AG04450 (cell line): ENCODE results near the gene AP1M2. TPM values are rescaled to one million over a fixed set of nuclear protein-coding genes. Genes with fewer than 3 reads are reported as not detected.

ENCODE experiments used
- CTCF ChIA-PET: fragments of 300-600, 350-600 bp; formaldehyde crosslinking; extraction: SDS; loops from one replicate; lab custom pipeline; 2022; ENCODE audit warnings: antibody characterized with exemption, inconsistent platforms; lab: Charles Lee
- POLR2A ChIA-PET: fragments of 350-600 bp; formaldehyde crosslinking; extraction: SDS; loops from one replicate; lab custom pipeline; 2021; ENCODE audit warnings: antibody characterized with exemption, inconsistent platforms; lab: Yijun Ruan, JAX
- DNase-seq: peaks from one replicate; pipeline ENCODE4 v3.0.0-alpha.2; 2011; ENCODE audit warnings: low read depth, low spot score
- H3K27ac ChIP-seq: one replicate; pipeline ENCODE4 v1.5.1; 2012; ENCODE audit warnings: low read depth, low read length, control low read depth
- H3K27me3 ChIP-seq: one replicate; pipeline ENCODE4 v1.6.0; 2012; ENCODE audit warnings: low read length; ENCODE audit not compliant: control insufficient read depth, insufficient read depth
- H3K4me3 ChIP-seq: 2 replicates; pipeline ENCODE4 v1.5.1; 2011; ENCODE audit warnings: mild to moderate bottlenecking, low read depth, low read length, control low read depth
- H3K9me3 ChIP-seq: 2 replicates; pipeline ENCODE4 v1.5.1; 2012; ENCODE audit warnings: low read length; ENCODE audit not compliant: control insufficient read depth, insufficient read depth
- CTCF ChIP-seq: IDR thresholded peaks from 2 replicates; pipeline ENCODE4 v1.5.1; 2011; ENCODE audit warnings: low read depth, low read length, control low read depth, inconsistent platforms
- polyA plus RNA-seq: library from polyadenylated mRNA; depleted of rRNA; stranded (reverse); fragments of >200 nt; gene quantifications from 2 replicates; pipeline ENCODE4 v1.2.3, GENCODE V29; 2011

AP1M2 gene
- polyA plus RNA-seq, 1 experiment, result 0.17 TPM

GRCh38 chr19:10554760-10555609 is 32.1 kb downstream of the AP1M2 start:
- H3K4me3 ChIP-seq, result no peak overlapping the region
- POLR2A ChIA-PET, result interaction anchor here (0.7 kb wide), 1 partner anchor 11 kb away, joined by 6 read pairs; the partner anchor contains the start of gene KRI1
- H3K27me3 ChIP-seq, result no peaks in the 10 kb centered on the region
- H3K27ac ChIP-seq, result no peak overlapping the region
- CTCF ChIA-PET, result interaction anchor here (1.4 kb wide), 1 partner anchor 11 kb away, joined by 3 read pairs; the partner anchor contains the start of gene KRI1
- no peak for TF ChIP-seq CTCF
- DNase-seq, result no peak
- H3K9me3 ChIP-seq, result peaks cover 9% of the 10 kb centered on the region

- no peak for DNase-seq
- Histone ChIP-seq H3K27me3 (no peaks in the 10 kb centered on the region), H3K9me3 (peaks cover 9% of the 10 kb centered on the region), H3K4me3 (no peak overlapping the region), H3K27ac (no peak overlapping the region)
- POLR2A ChIA-PET, result no interaction called here
- TF ChIP-seq CTCF, result no peak
- CTCF ChIA-PET, result no interaction called here
These were observed 33.1 kb downstream of the AP1M2 start for GRCh38 chr19:10553943-10554381.

- H3K27me3 ChIP-seq, result no peaks in the 10 kb centered on the region
- CTCF ChIA-PET, result interaction anchor here (0.6 to 1.3 kb wide), 3 partner anchors 22 to 70 kb away, joined by 3 to 4 read pairs (median 3); no protein-coding TSS in a partner anchor
- H3K4me3 ChIP-seq, result no peak overlapping the region
- H3K9me3 ChIP-seq, result peaks cover 9% of the 10 kb centered on the region
- POLR2A ChIA-PET, result no interaction called here
- no peak overlapping the region for H3K27ac ChIP-seq
- no peak for DNase-seq
- no peak for TF ChIP-seq CTCF
These were observed 33.9 kb downstream of the AP1M2 start for GRCh38 chr19:10553087-10553667.

GRCh38 chr19:10552510-10553053 is 34.5 kb downstream of the AP1M2 start:
- TF ChIP-seq CTCF, result no peak
- CTCF ChIA-PET, result interaction anchor here (1.3 kb wide), 1 partner anchor 69 kb away, joined by 3 read pairs; no protein-coding TSS in a partner anchor
- DNase-seq, result no peak
- no peak overlapping the region for H3K4me3 ChIP-seq
- peaks cover 9% of the 10 kb centered on the region for H3K9me3 ChIP-seq
- POLR2A ChIA-PET, result no interaction called here
- no peaks in the 10 kb centered on the region for H3K27me3 ChIP-seq
- no peak overlapping the region for H3K27ac ChIP-seq
